Measurements from ENCODE around the gene IKZF1. TPM values are rescaled to one million over a fixed set of nuclear protein-coding genes. Genes with fewer than 3 reads are reported as not detected.

The IKZF1 gene
- total and polyA plus RNA-seq, 12 donors, result 0.98 to 31.5 (median 9.4) TPM

DNA sequence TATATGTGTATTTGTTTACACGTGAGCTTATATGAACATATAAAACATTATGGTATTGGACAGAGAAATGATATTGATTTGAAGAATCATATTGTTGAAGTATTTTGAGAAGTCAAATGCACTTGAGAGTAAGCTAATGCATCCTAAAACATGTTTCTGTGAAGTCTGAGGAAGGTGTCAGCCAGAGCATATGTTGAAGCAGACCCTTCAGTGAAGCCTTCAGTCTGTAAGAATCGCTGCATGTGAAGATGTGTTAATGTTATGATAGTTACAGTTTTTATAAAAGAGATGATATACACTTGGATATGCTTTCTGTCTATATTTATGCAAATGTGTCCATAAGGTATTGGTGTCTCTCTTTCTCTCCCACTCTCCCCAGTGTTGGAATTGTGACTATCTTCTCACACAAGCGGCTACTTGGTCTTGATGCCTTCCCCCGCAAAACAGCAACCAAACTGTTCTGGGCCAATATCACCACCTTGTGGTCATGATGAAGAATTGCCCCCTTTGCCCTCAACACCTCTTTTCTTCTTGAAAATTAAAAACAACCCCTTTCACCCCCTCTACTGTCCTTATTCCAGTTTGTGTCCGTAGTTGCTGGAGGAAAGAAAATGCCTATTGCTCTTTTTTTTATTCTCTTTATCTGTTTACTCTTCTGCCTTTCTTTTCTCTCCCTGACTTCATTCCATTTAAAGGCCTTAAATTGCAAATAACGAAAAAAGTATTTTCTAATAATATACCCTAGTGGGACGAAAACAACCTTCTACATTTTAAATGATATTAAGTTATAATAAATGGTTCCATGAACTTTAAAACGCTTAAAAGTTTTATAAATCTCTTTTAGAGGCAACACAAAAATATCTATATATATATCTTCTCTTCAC is 64.9 kb downstream of the IKZF1 start:
- no peaks in the 10 kb centered on the region for H3K4me1 ChIP-seq (replicated peaks in 1 of 2)
- no peak overlapping the region for H3K4me3 ChIP-seq
- no peak for TF ChIP-seq POLR2A (IDR thresholded peaks at IDR 0.05)
- TF ChIP-seq, protein P1, sequence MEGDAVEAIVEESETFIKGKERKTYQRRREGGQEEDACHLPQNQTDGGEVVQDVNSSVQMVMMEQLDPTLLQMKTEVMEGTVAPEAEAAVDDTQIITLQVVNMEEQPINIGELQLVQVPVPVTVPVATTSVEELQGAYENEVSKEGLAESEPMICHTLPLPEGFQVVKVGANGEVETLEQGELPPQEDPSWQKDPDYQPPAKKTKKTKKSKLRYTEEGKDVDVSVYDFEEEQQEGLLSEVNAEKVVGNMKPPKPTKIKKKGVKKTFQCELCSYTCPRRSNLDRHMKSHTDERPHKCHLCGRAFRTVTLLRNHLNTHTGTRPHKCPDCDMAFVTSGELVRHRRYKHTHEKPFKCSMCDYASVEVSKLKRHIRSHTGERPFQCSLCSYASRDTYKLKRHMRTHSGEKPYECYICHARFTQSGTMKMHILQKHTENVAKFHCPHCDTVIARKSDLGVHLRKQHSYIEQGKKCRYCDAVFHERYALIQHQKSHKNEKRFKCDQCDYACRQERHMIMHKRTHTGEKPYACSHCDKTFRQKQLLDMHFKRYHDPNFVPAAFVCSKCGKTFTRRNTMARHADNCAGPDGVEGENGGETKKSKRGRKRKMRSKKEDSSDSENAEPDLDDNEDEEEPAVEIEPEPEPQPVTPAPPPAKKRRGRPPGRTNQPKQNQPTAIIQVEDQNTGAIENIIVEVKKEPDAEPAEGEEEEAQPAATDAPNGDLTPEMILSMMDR (IDR thresholded peaks at IDR 0.05), result peak; percentile 5 to 48 (median 37)
- intact Hi-C loops (cut with DNase I), result no loop called here
- H3K9me3 ChIP-seq (replicated peaks in 1 of 3), result peaks cover 0 to 4% (median 0%) of the 10 kb centered on the region in 3 donors
- DNase-seq, result no peak
- H3K27me3 ChIP-seq, result no peaks in the 10 kb centered on the region
- no peak overlapping the region for H3K27ac ChIP-seq
- WGBS, 4 donors, result 57 to 73% (median 61%) methylated on average over 8 of the region's 8 CpGs
- H3K36me3 ChIP-seq (replicated peaks in 1 of 2), result no peaks in the 10 kb centered on the region

GRCh38 chr7:50370884-50371283 is 66.4 kb downstream of the IKZF1 start:
- Histone ChIP-seq H3K4me3 (no peak overlapping the region), H3K36me3 (replicated peaks in 1 of 2) (no peaks in the 10 kb centered on the region), H3K27ac (no peak overlapping the region), H3K27me3 (no peaks in the 10 kb centered on the region), H3K4me1 (replicated peaks in 1 of 2) (no peaks in the 10 kb centered on the region), H3K9me3 (replicated peaks in 1 of 3) (peaks cover 0 to 4% (median 0%) of the 10 kb centered on the region in 3 donors)
- DNase-seq, result no peak
- intact Hi-C loops (cut with DNase I), result no loop called here
- 79 to 89% (median 86%) methylated on average over 7 of the region's 7 CpGs for WGBS, 4 donors
- TF ChIP-seq, protein P1 (IDR thresholded peaks at IDR 0.05), result no peak
- no peak for TF ChIP-seq POLR2A (IDR thresholded peaks at IDR 0.05)

DNA sequence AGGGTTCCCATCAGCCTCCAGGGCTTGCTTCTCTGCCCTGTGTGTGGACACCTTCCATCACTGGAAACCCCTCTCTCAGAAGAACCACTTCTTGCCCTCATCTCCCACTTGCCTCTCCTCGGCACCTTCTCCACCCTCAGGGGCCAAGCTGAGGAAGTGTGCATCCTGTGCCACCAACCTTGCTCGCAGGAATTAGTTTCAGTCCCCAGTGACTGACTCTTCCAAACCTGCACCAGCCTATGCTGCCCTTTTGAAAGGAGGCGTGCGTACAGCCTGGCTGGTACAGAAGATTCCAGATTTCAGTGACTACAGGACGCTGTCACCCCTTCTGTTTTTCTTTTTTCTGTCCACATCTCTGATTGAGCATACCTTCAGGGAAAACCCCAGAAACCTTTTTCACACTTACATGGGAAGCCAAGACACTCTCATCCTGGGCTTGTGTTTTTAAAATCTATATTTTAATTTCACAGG is 67.1 kb downstream of the IKZF1 start:
- WGBS, 4 donors, result 76 to 90% (median 83%) methylated on average over 5 of the region's 5 CpGs
- no peak overlapping the region for H3K4me3 ChIP-seq
- TF ChIP-seq POLR2A (IDR thresholded peaks at IDR 0.05), result no peak
- TF ChIP-seq, protein P1 (IDR thresholded peaks at IDR 0.05), result no peak
- no peak for DNase-seq
- H3K27me3 ChIP-seq, result no peaks in the 10 kb centered on the region
- no peaks in the 10 kb centered on the region for H3K4me1 ChIP-seq (replicated peaks in 1 of 2)
- no peaks in the 10 kb centered on the region for H3K36me3 ChIP-seq (replicated peaks in 1 of 2)
- intact Hi-C loops (cut with DNase I), result no loop called here
- peaks cover 0 to 4% (median 0%) of the 10 kb centered on the region in 3 donors for H3K9me3 ChIP-seq (replicated peaks in 1 of 3)
- no peak overlapping the region for H3K27ac ChIP-seq

DNA sequence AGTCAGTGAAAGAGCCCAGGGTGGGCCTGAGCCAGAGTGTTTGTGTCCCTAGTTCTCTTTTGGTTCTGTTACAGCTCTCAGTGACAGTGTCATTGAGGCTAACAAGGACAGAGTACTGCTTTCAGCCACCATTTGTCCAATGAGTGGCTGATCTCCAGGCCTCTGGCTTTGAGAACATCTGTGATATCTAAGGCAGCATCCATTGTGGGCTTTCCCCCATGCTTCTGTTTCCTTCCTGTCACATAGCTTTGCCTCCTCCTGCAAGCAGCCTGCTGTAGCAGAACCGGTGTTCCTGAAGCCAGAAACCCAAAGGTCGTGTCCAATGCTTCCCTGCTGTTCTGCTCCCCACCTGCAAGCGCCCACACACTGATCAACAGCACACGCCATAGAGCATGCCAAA is 68.4 kb downstream of the IKZF1 start:
- intact Hi-C loops (cut with DNase I), result no loop called here

More for the DNA sequence above, 68.4 kb downstream of the IKZF1 start:
- DNase-seq, result no peak
- no peak for TF ChIP-seq POLR2A (IDR thresholded peaks at IDR 0.05)
- TF ChIP-seq, protein P1 (IDR thresholded peaks at IDR 0.05), result no peak
- no peak overlapping the region for H3K27ac ChIP-seq
- 53 to 91% (median 69%) methylated on average over 4 of the region's 4 CpGs for WGBS, 4 donors
- no peak overlapping the region for H3K4me3 ChIP-seq
- H3K27me3 ChIP-seq, result no peaks in the 10 kb centered on the region
- H3K36me3 ChIP-seq (replicated peaks in 1 of 2), result no peaks in the 10 kb centered on the region
- H3K4me1 ChIP-seq (replicated peaks in 1 of 2), result no peaks in the 10 kb centered on the region
- H3K9me3 ChIP-seq (replicated peaks in 1 of 3), result peaks cover 0 to 4% (median 0%) of the 10 kb centered on the region in 3 donors

All from adrenal gland (tissue), 12 donors.